OCI-LY7 (cell line): ENCODE data around the gene GAST. TPM values are rescaled to one million over a fixed set of nuclear protein-coding genes. Genes with fewer than 3 reads are reported as not detected.

Experiments used
- BruUV-seq: library from RNA; stranded (reverse); fragments of 400-500 nt; replicated peaks from 2 replicates; lab custom pipeline; 2021; lab: Mats Ljungman, UMichigan
- CTCF ChIA-PET: fragments of 300-600 bp; sonication (Branson Sonifier 250); formaldehyde crosslinking; loops from one replicate; lab custom pipeline; 2022; ENCODE audit warnings: antibody characterized with exemption; ENCODE audit not compliant: unreplicated experiment; lab: Charles Lee
- POLR2A ChIA-PET: fragments of 300-600 bp; sonication (Branson Sonifier 250); formaldehyde crosslinking; loops from one replicate; lab custom pipeline; 2022; ENCODE audit warnings: antibody characterized with exemption; lab: Charles Lee
- DNase-seq: peaks from one replicate; pipeline ENCODE4 v3.0.0-alpha.2; 2015; ENCODE audit warnings: low spot score
- H2AFZ ChIP-seq: fragments of 200-600 bp; sonication (generic), shearing (Covaris generic); 2 replicates; pipeline ENCODE4 v1.6.1; 2014; ENCODE audit warnings: mild to moderate bottlenecking, antibody characterized with exemption, low read length, moderate library complexity
- H3K27ac ChIP-seq: fragments of 200-600 bp; sonication (generic); 2 replicates; pipeline ENCODE4 v1.5.1; 2014; ENCODE audit warnings: mixed run types, low read depth, mild to moderate bottlenecking, moderate library complexity, low read length, inconsistent platforms; ENCODE audit not compliant: poor library complexity, severe bottlenecking
- H3K36me3 ChIP-seq: fragments of 200-600 bp; sonication (generic); 2 replicates; pipeline ENCODE4 v1.6.1; 2014; ENCODE audit warnings: mild to moderate bottlenecking, antibody characterized with exemption, low read length, moderate library complexity, mixed read lengths; ENCODE audit not compliant: insufficient read depth
- H3K4me1 ChIP-seq: fragments of 200-600 bp; sonication (generic); 2 replicates; pipeline ENCODE4 v1.5.1; 2014; ENCODE audit warnings: mild to moderate bottlenecking, low read length; ENCODE audit not compliant: insufficient read depth, poor library complexity, severe bottlenecking
- H3K4me2 ChIP-seq: fragments of 200-600 bp; sonication (generic); 2 replicates; pipeline ENCODE4 v1.6.1; 2014; ENCODE audit warnings: mild to moderate bottlenecking, low read length
- H3K4me3 ChIP-seq: fragments of 200-600 bp; sonication (generic); 2 replicates; pipeline ENCODE4 v1.5.1; 2014; ENCODE audit warnings: mild to moderate bottlenecking, low read depth, low read length; ENCODE audit not compliant: poor library complexity, severe bottlenecking
- H3K79me2 ChIP-seq: fragments of 200-600 bp; sonication (generic); 2 replicates; pipeline ENCODE4 v1.6.1; 2016; ENCODE audit warnings: low read depth, mild to moderate bottlenecking, low read length, moderate library complexity, mixed read lengths; ENCODE audit not compliant: insufficient read depth
- H3K9me2 ChIP-seq: fragments of 200-600 bp; sonication (generic); 2 replicates; pipeline ENCODE4 v1.6.1; 2016; ENCODE audit warnings: mild to moderate bottlenecking, low read length, mixed read lengths; ENCODE audit not compliant: insufficient read depth
- H3K9me3 ChIP-seq: fragments of 200-600 bp; sonication (generic); 2 replicates; pipeline ENCODE4 v1.6.1; 2014; ENCODE audit warnings: mild to moderate bottlenecking, mixed run types, low read length, mixed read lengths
- H4K20me1 ChIP-seq: fragments of 200-600 bp; sonication (generic); 2 replicates; pipeline ENCODE4 v1.6.1; 2014; ENCODE audit warnings: mild to moderate bottlenecking, antibody characterized with exemption, low read length, moderate library complexity, mixed read lengths; ENCODE audit not compliant: insufficient read depth
- CTCF ChIP-seq: fragments of 200-600 bp; sonication (generic); conservative IDR thresholded peaks from 2 replicates; pipeline ENCODE4 v1.5.1; 2014; ENCODE audit warnings: mild to moderate bottlenecking, antibody characterized with exemption, low read length, moderate library complexity, mixed read lengths
- EZH2phosphoT487 ChIP-seq: fragments of 200-600 bp; sonication (generic); IDR thresholded peaks from 2 replicates; pipeline ENCODE4 v1.6.1; 2018; ENCODE audit warnings: low read depth, borderline replicate concordance, mild to moderate bottlenecking, mixed run types, antibody characterized with exemption, low read length, moderate library complexity, mixed read lengths
- intact Hi-C: fragments of 100-400 bp; cut with micrococcal nuclease; formaldehyde crosslinking; loops from one replicate; pipeline ENCODE4 v1.10.0; 2022; ENCODE audit not compliant: unreplicated experiment
- total RNA-seq, 2 experiments: library from RNA; depleted of rRNA in 1 of 2; stranded (reverse); fragments of >200 nt in 1 of 2; shearing (Covaris generic) in 1 of 2; gene quantifications; 2 replicates each; pipeline ENCODE4 v1.2.3, GENCODE V29; 2014 to 2022

GAST gene
- total RNA-seq, 2 experiments from 2014 or later: not detected

GRCh38 chr17:41718287-41718645, 6.1 kb downstream of the GAST start:
- POLR2A ChIA-PET: no interaction called here

GRCh38 chr17:41722231-41722630, 10.1 kb downstream of the GAST start:
- CTCF ChIA-PET: interaction anchor here (0.7 kb wide), 1 partner anchor 1646 kb away, joined by 10 read pairs; no protein-coding TSS in a partner anchor
- no peak overlapping the region for H3K27ac ChIP-seq
- POLR2A ChIA-PET: no interaction called here
- no peak overlapping the region for H2AFZ ChIP-seq
- H3K4me3 ChIP-seq: no peak overlapping the region
- no peaks in the 10 kb centered on the region for H4K20me1 ChIP-seq
- intact Hi-C loops: no loop called here
- BruUV-seq: no TSS peak
- DNase-seq: no peak
- no peaks in the 10 kb centered on the region for H3K9me3 ChIP-seq
- TF ChIP-seq CTCF: no peak
- no peak for TF ChIP-seq EZH2phosphoT487
- H3K36me3 ChIP-seq: no peaks in the 10 kb centered on the region
- H3K4me1 ChIP-seq: no peaks in the 10 kb centered on the region
- H3K9me2 ChIP-seq: no peaks in the 10 kb centered on the region
- H3K4me2 ChIP-seq: no peak overlapping the region
- no peaks in the 10 kb centered on the region for H3K79me2 ChIP-seq

More at GRCh38 chr17:41718287-41718645, 6.1 kb downstream of the GAST start:
- Histone ChIP-seq H3K79me2 (no peaks in the 10 kb centered on the region), H3K4me1 (no peaks in the 10 kb centered on the region), H3K36me3 (no peaks in the 10 kb centered on the region), H3K27ac (no peak overlapping the region), H3K4me2 (no peak overlapping the region), H3K9me2 (no peaks in the 10 kb centered on the region), H3K4me3 (no peak overlapping the region), H2AFZ (no peak overlapping the region), H4K20me1 (no peaks in the 10 kb centered on the region), H3K9me3 (no peaks in the 10 kb centered on the region)
- TF ChIP-seq EZH2phosphoT487 (no peak), CTCF (no peak)
- BruUV-seq: no TSS peak
- DNase-seq: no peak
- intact Hi-C loops: no loop called here
- CTCF ChIA-PET: no interaction called here

- Histone ChIP-seq H3K4me2 (no peak overlapping the region), H3K4me1 (no peaks in the 10 kb centered on the region), H3K79me2 (no peaks in the 10 kb centered on the region), H3K9me2 (no peaks in the 10 kb centered on the region), H2AFZ (no peak overlapping the region), H3K4me3 (no peak overlapping the region), H4K20me1 (no peaks in the 10 kb centered on the region), H3K9me3 (no peaks in the 10 kb centered on the region), H3K36me3 (no peaks in the 10 kb centered on the region), H3K27ac (no peak overlapping the region)
- BruUV-seq: no TSS peak
- POLR2A ChIA-PET: interaction anchor here (0.8 kb wide), 1 partner anchor 128 kb away, joined by 4 read pairs; no protein-coding TSS in a partner anchor
- intact Hi-C loops: no loop called here
- no peak for DNase-seq
- CTCF ChIA-PET: no interaction called here
- no peak for TF ChIP-seq EZH2phosphoT487
- no peak for TF ChIP-seq CTCF
Measured at GRCh38 chr17:41723801-41724475, 11.8 kb downstream of the GAST start.
